OCI-LY1 (cell line): Measurements from ENCODE around the gene ACSBG1.

ENCODE experiments used
- EZH2 ChIP-seq: fragments of 200-600 bp; sonication (generic), shearing (Covaris generic); IDR thresholded peaks from 2 replicates; pipeline ENCODE4 v1.8.0; 2017; ENCODE audit warnings: borderline replicate concordance, mixed run types, mild to moderate bottlenecking, antibody characterized with exemption, low read length, moderate library complexity, mixed read lengths
- TF ChIP-seq, protein P1 (sequence below): fragments of 200-600 bp; sonication (generic), shearing (Covaris generic); IDR thresholded peaks from 2 replicates; pipeline ENCODE4 v1.5.1; 2017; ENCODE audit warnings: mild to moderate bottlenecking, antibody characterized with exemption, low read length, moderate library complexity, mixed read lengths

DNA sequence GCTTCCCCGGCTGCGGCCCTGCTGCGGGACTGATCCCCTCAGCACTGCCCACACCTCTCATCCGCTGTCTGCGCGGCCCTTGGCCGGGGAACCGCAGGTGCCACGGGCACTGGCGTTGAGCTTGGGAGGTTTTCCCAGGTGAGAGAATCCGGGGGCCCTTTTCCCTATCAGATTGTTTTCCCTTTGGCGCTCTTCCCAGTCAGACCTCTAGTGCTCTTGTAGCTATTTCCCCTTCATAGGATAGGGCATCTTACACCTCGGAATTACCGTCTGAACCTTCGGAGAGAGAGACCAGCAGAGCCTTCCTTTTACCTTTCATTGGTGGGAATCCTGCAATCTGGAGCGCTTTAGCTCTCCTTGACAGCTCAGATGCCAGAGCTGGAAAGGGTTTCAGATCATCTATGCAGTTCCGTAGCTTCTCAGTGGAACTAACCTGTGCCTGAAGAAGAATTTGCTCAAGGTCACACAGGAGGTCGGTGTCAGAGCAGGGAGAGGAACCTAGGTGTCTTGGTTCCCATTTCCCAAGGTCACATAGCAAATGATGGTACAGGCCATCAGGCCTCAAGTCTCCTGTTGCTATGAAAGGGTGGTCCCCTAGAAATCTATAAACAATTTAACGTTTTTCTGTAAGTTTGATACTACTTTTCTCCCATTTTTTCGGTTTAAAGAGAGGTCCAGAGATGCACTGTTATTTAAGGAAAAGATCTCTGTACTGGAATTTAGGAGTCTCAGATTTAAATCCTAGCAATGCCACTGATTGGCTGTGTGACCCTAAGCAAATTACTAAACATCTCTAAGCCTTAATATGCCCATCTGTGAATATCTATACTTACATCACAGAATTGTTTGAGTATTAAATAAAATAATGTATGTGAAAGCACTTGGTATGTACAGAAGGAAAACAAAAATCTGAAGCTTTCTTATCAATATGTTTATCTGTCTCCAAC, 84.3 kb downstream of the ACSBG1 start:
- TF ChIP-seq, protein P1, sequence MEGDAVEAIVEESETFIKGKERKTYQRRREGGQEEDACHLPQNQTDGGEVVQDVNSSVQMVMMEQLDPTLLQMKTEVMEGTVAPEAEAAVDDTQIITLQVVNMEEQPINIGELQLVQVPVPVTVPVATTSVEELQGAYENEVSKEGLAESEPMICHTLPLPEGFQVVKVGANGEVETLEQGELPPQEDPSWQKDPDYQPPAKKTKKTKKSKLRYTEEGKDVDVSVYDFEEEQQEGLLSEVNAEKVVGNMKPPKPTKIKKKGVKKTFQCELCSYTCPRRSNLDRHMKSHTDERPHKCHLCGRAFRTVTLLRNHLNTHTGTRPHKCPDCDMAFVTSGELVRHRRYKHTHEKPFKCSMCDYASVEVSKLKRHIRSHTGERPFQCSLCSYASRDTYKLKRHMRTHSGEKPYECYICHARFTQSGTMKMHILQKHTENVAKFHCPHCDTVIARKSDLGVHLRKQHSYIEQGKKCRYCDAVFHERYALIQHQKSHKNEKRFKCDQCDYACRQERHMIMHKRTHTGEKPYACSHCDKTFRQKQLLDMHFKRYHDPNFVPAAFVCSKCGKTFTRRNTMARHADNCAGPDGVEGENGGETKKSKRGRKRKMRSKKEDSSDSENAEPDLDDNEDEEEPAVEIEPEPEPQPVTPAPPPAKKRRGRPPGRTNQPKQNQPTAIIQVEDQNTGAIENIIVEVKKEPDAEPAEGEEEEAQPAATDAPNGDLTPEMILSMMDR, result no peak
- TF ChIP-seq EZH2, result no peak
